Activated CD4-positive, alpha-beta T cell treated with anti-CD3 and anti-CD28 coated beads, Interleukin-2, amount 10 ng/mL, durations not matched to agents 24 days and 14 days (primary cell): ENCODE data around the gene NMNAT3. TPM values are rescaled to one million over a fixed set of nuclear protein-coding genes. Genes with fewer than 3 reads are reported as not detected.

Experiments used
- DNase-seq: peaks from one replicate; pipeline ENCODE4 v3.0.0; 2022
- H3K27ac Mint-ChIP-seq: one replicate; pipeline ENCODE4 v1.8.0; 2022; ENCODE audit warnings: mild to moderate bottlenecking, mixed read lengths
- H3K27me3 Mint-ChIP-seq: one replicate; pipeline ENCODE4 v1.8.0; 2022; ENCODE audit warnings: mixed read lengths
- H3K36me3 Mint-ChIP-seq: one replicate; pipeline ENCODE4 v1.8.0; 2022; ENCODE audit warnings: low read depth, mild to moderate bottlenecking, mixed read lengths
- H3K4me1 Mint-ChIP-seq: one replicate; pipeline ENCODE4 v1.8.0; 2021; ENCODE audit warnings: mixed read lengths
- H3K4me3 Mint-ChIP-seq: one replicate; pipeline ENCODE4 v1.8.0; 2022; ENCODE audit warnings: mild to moderate bottlenecking, moderate library complexity, mixed read lengths
- H3K9me3 Mint-ChIP-seq: one replicate; pipeline ENCODE4 v1.8.0; 2021; ENCODE audit warnings: mixed read lengths
- intact Hi-C: fragments of 100-400 bp; cut with micrococcal nuclease; formaldehyde crosslinking; loops from one replicate; pipeline ENCODE4 v1.15.1; 2023
- total RNA-seq: library from RNA; stranded (reverse); gene quantifications from 2 replicates; pipeline ENCODE4 v1.2.3, GENCODE V29; 2022

Gene NMNAT3
- total RNA-seq, 1 donor from 2014 or later, result 1.0 TPM

DNA sequence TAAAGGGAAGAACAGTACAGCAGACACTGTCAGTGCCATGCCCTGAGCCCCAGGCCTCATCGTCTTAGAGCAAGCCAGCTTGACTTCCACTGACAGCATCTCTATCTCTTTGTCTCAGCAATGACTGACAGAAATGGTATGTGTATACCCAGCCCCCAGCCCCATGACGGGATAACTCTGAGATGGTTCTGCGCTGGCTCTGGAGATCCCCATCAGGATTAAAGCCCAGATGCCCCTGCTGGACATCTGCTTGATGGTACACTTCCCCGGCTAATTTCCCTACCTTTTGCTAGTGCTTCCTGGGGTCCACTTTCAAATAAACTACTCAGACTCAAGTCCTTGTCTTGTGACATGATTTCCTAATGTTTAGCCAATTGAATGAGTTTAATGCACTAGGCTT, 7.6 kb downstream of the NMNAT3 start:
- H3K4me3 Mint-ChIP-seq, result no peak overlapping the region
- DNase-seq, result no peak
- intact Hi-C loops, result no loop called here
- no peak overlapping the region for H3K27ac Mint-ChIP-seq
- H3K4me1 Mint-ChIP-seq, result no peaks in the 10 kb centered on the region
- H3K27me3 Mint-ChIP-seq, result no peaks in the 10 kb centered on the region
- H3K9me3 Mint-ChIP-seq, result no peaks in the 10 kb centered on the region
- no peaks in the 10 kb centered on the region for H3K36me3 Mint-ChIP-seq

DNA sequence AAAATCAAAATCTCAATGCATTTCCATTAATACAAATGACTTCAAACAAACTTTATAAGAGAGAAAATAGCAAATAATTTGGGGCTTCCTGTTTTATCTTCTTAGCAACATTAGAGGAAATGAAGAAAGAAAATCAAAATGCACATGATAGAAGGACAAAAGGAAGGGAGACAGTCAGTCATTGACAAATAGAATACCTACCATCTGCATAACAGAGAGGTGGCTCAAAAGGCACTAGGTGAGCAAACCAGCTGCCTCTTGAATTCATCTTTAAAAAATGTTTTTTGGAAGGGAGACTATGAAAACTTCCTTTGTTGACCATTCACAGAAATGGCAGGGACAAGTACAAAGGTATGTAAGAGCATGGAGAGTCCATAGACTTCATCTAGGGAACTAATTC, 9.4 kb downstream of the NMNAT3 start:
- Mint-ChIP-seq H3K9me3 (no peaks in the 10 kb centered on the region), H3K36me3 (no peaks in the 10 kb centered on the region), H3K4me3 (no peak overlapping the region), H3K4me1 (no peaks in the 10 kb centered on the region), H3K27me3 (no peaks in the 10 kb centered on the region), H3K27ac (no peak overlapping the region)
- DNase-seq, result no peak
- intact Hi-C loops, result no loop called here

DNA sequence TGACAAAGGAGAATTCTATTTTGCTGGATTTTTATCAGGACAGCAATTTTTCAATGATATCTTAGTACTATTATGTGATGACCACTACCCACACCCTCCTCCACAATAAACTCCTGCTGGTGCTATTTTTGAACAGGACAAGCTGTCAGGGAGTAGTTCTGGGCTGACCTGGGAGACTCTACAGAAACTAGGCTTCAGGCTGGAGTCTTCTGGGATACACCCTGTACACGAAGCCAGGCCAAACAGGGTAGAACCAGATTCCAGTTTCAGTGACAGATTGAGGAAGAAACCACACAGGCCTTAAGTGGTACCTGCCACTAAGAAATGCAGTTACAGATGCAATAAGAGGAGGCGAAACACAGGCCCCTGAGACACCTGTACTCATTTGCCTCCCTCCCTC, 12.8 kb downstream of the NMNAT3 start:
- H3K4me3 Mint-ChIP-seq, result no peak overlapping the region
- H3K36me3 Mint-ChIP-seq, result no peaks in the 10 kb centered on the region
- no peaks in the 10 kb centered on the region for H3K4me1 Mint-ChIP-seq
- no peak for DNase-seq
- intact Hi-C loops, result no loop called here
- no peaks in the 10 kb centered on the region for H3K27me3 Mint-ChIP-seq
- no peaks in the 10 kb centered on the region for H3K9me3 Mint-ChIP-seq
- no peak overlapping the region for H3K27ac Mint-ChIP-seq

DNA sequence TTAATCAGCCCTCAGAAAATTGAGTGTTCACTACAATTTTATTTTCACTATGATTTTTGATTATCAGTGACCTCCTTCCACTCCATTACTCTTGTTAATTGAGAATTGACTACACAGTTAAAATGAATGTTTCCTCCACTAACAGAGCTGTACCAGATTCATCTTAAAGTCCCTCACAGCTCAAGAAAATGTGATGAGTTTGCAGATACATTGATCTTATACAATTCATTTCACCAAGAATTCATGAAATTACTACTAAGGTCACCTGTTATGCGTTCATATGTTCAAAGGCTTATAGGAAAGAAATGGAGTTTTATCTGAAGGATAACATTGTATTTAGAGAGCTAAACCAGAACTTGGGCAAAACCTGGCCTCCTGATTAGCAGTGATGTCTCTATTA, 17.5 kb downstream of the NMNAT3 start:
- intact Hi-C loops, result no loop called here

DNA sequence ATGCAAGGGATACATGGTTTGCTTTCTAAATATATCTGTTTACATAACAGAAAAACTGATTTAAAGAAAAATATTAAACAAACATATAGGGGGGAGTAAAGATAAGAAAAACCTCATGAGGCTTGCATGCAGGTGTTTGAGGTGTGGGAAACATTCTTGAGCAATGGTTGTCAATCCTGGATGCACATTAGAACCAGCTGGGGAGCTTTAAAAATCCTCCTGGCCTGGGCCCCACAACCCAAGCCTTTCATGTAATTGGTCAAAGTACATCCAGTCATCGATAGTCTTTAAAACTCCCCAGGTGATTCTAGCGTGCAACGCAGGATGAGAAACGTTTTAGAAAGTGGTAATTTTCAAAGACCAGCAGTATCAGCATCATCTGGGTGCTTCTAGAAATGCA, 18.3 kb downstream of the NMNAT3 start:
- Mint-ChIP-seq H3K9me3 (no peaks in the 10 kb centered on the region), H3K4me3 (no peak overlapping the region), H3K4me1 (no peaks in the 10 kb centered on the region), H3K27me3 (no peaks in the 10 kb centered on the region), H3K27ac (no peak overlapping the region), H3K36me3 (no peaks in the 10 kb centered on the region)
- intact Hi-C loops, result no loop called here
- DNase-seq, result no peak

More for the DNA sequence above, 17.5 kb downstream of the NMNAT3 start:
- no peak for DNase-seq
- H3K4me3 Mint-ChIP-seq, result no peak overlapping the region
- no peaks in the 10 kb centered on the region for H3K36me3 Mint-ChIP-seq
- no peak overlapping the region for H3K27ac Mint-ChIP-seq
- H3K4me1 Mint-ChIP-seq, result no peaks in the 10 kb centered on the region
- H3K9me3 Mint-ChIP-seq, result no peaks in the 10 kb centered on the region
- H3K27me3 Mint-ChIP-seq, result no peaks in the 10 kb centered on the region

DNA sequence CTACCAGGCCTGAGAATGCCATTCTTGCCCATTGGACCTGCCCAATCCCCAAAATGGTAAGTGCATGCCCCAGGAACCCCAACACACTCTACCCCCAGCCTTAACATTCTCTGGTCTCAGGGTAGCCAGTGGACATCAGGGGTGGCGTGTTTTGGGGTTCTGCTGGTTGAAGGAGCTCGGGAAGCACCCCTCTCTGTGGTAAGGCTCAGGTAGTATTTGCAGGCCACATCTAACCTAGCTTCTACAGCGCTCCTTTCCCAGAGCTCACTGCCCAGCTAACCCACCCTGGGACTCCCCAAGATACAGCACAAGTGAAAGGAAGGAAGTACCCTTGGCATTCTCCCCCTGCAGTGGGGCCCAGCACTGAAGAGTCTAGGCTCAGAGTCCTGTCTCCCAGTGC, 19.8 kb downstream of the NMNAT3 start:
- Mint-ChIP-seq H3K4me3 (no peak overlapping the region), H3K36me3 (no peaks in the 10 kb centered on the region), H3K27me3 (no peaks in the 10 kb centered on the region), H3K27ac (no peak overlapping the region), H3K9me3 (no peaks in the 10 kb centered on the region), H3K4me1 (no peaks in the 10 kb centered on the region)
- intact Hi-C loops, result no loop called here
- DNase-seq, result no peak

DNA sequence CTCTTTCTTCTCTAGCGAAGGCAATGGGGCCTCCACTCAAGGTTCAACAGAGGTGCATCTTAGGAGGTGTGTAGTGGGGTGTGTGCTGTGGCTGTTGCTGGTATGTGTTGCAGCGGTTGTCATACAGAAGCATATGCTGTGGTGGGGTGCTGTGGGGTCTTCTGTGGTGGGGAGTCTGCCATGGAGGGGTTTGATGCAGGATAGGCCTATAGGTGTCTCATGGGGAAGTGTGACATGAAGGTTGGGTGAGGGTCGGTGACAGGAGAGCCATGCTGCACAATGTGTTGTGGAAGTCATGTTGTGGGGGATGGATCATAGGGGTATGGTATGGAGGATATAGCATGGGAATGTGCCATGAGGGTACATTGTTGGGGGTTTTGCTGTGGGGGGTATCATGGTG, 20.3 kb downstream of the NMNAT3 start:
- Mint-ChIP-seq H3K4me1 (no peaks in the 10 kb centered on the region), H3K36me3 (no peaks in the 10 kb centered on the region), H3K27me3 (no peaks in the 10 kb centered on the region), H3K4me3 (no peak overlapping the region), H3K9me3 (no peaks in the 10 kb centered on the region), H3K27ac (no peak overlapping the region)
- DNase-seq, result no peak
- intact Hi-C loops, result no loop called here

DNA sequence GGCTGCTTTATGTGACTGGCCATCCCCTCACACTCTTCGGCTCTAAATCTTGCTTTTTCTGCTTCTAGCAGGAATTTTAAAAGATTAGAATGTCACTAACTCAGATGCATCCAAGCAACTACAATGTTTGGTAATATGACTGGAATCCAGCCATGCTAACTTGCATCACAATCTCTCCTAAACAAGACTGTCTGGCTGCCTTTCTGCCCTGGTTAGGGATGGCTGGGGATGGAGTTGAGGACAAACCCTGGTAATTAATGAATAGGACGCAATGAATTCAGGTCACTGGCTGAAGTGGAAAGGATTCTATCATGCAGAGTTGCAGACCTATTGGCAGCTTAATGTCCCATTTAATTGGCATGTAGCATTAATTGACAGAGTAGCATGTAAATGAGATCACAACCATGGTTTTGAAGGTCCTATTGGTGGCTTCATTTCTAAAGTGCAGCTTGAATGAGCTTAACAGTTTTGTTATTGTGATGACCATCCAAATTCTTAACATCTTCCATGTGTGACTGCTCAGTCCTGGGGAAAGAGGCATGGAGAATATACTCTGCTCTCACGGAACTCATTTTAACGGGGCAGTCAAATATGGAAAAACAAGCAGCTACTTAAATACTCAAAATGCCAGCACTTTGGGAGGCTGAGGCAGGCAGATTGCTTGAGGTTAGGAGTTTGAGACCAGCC, 21.7 kb downstream of the NMNAT3 start:
- no peak overlapping the region for H3K27ac Mint-ChIP-seq

DNA sequence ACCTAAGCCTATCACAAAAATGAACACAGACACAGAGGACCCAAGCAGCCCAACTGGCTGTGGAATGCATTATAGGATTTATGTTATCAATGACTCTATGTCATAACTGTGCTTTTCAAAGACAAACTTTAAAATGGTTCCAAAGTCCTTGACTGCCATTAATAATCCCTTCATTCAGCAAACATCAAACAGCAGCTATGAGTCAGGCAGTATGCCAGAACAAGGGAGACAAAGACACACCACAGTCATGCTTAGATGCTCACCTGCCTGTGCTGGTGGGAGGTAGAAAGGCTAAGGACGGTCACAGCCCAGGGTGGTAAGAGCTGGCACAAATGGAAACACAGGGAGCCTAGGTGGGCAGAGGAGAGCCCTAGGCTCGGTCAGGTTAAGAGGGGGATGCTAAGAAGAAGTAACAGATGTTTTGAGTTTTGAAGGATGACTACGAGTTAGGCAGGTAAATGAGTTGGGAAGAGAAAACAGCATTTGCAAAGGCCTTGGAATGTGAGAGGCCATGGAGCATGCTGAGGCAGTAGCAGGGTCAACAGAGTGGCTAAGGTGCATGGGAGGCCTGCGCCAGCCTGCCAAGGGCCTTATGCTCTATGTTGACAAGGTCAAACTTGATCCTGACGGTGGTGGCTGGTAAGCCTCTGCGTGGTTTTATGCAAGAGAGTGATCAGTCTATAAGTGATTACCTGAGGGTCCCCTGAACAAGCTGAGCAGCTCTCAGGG, 23.0 kb downstream of the NMNAT3 start:
- intact Hi-C loops, result no loop called here
- Mint-ChIP-seq H3K36me3 (no peaks in the 10 kb centered on the region), H3K4me1 (no peaks in the 10 kb centered on the region), H3K27ac (no peak overlapping the region), H3K9me3 (no peaks in the 10 kb centered on the region), H3K27me3 (no peaks in the 10 kb centered on the region), H3K4me3 (no peak overlapping the region)
- no peak for DNase-seq

More for the DNA sequence above, 21.7 kb downstream of the NMNAT3 start:
- DNase-seq, result no peak
- H3K4me1 Mint-ChIP-seq, result no peaks in the 10 kb centered on the region
- no peaks in the 10 kb centered on the region for H3K27me3 Mint-ChIP-seq
- H3K9me3 Mint-ChIP-seq, result no peaks in the 10 kb centered on the region
- H3K36me3 Mint-ChIP-seq, result no peaks in the 10 kb centered on the region
- H3K4me3 Mint-ChIP-seq, result no peak overlapping the region
- intact Hi-C loops, result no loop called here

DNA sequence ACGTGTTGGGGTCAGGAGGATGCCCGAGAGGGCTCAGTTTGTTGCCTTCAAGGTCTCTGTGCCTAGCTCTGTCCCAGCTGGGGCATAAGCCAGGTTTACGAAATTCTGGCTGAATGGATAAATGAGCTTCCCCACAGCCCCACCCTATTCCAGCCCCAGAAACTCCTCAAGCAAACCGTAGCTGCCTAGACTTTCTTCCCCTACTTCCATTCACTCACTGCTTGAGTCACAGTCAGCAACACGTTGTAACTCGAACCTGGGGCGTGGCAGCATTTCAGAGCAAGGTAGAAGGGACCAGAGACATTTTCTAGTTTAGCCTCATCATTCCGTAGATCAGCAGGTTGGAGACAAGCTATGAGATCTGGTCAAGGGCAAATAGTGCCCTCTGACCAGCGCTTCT, 24.2 kb downstream of the NMNAT3 start:
- Mint-ChIP-seq H3K27ac (no peak overlapping the region), H3K4me3 (no peak overlapping the region), H3K4me1 (no peaks in the 10 kb centered on the region), H3K9me3 (no peaks in the 10 kb centered on the region), H3K36me3 (no peaks in the 10 kb centered on the region), H3K27me3 (no peaks in the 10 kb centered on the region)
- no peak for DNase-seq
- intact Hi-C loops, result no loop called here

DNA sequence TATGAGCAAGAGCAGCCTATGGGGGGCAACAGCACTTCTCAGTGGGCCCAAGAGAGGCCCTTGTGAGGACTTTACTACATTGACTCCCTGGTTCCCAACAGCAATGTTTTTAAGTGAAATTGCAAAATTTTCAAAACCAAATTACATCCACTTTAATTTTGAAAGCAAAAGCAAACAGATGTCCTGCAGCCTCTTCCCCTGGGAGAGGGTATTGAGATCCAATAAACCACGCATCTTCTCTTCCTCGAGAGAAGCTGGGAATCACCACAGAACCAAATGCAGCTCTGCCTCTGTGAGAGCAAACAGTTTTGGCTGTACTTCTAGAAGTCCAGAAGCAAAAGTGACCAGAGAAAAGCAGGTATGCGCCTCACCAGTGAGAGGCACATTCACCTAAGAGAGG, 25.2 kb downstream of the NMNAT3 start:
- H3K9me3 Mint-ChIP-seq, result no peaks in the 10 kb centered on the region
- DNase-seq, result no peak
- H3K27ac Mint-ChIP-seq, result no peak overlapping the region
- no peaks in the 10 kb centered on the region for H3K27me3 Mint-ChIP-seq
- intact Hi-C loops, result no loop called here
- H3K4me3 Mint-ChIP-seq, result no peak overlapping the region
- H3K36me3 Mint-ChIP-seq, result no peaks in the 10 kb centered on the region
- no peaks in the 10 kb centered on the region for H3K4me1 Mint-ChIP-seq

DNA sequence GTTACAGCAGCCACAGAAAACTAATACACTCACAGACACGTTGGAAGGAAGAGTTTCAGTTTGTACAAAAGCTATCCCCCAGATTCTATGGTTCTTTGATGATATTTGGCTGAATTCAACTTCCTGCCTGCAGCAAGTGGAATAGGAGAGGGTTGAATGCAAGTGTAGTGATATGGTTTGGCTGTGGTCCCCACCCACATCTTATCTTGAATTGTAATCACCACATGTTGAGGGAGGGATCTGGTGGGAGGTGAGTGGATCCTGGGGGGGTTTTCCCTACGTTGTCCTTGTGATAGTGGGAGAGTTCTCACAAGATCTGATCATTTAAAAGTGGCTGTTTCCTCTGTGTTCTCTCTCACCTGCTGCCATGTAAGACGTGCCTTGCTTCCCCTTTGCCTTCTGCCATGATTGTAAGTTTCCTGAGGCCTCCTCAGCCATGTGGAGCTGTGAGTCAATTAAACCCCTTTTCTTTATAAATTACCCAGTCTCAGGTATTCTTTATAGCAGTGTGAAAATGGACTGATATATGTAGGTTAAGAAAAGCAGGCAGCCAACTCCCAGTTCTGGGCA, 29.8 kb downstream of the NMNAT3 start:
- H3K27ac Mint-ChIP-seq, result no peak overlapping the region
- no peak for DNase-seq
- H3K9me3 Mint-ChIP-seq, result no peaks in the 10 kb centered on the region
- H3K27me3 Mint-ChIP-seq, result no peaks in the 10 kb centered on the region
- peaks cover 2% of the 10 kb centered on the region for H3K4me1 Mint-ChIP-seq
- no peaks in the 10 kb centered on the region for H3K36me3 Mint-ChIP-seq
- intact Hi-C loops, result no loop called here
- no peak overlapping the region for H3K4me3 Mint-ChIP-seq

DNA sequence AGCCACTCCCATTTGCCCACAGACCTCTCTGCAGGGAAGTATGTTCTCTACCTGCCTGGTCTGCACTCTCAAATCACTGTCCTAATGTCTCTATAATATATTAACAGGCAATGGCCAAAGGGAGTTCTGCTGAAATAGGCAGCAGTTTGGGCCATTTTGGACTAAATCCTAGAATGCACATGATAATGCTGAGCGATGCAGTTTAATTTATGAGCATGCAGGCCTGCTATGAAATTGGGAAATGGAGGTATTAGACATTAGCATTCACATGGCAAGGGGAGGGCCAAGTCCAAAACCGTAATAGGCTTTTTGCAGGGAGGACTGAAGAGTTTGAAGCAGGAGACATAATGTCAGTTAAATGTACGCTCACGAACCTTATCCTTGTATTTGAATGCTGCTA, 31.3 kb downstream of the NMNAT3 start:
- Mint-ChIP-seq H3K4me1 (peaks cover 4% of the 10 kb centered on the region), H3K27ac (no peak overlapping the region), H3K4me3 (no peak overlapping the region), H3K36me3 (no peaks in the 10 kb centered on the region), H3K9me3 (no peaks in the 10 kb centered on the region), H3K27me3 (no peaks in the 10 kb centered on the region)
- intact Hi-C loops, result no loop called here
- DNase-seq, result no peak

DNA sequence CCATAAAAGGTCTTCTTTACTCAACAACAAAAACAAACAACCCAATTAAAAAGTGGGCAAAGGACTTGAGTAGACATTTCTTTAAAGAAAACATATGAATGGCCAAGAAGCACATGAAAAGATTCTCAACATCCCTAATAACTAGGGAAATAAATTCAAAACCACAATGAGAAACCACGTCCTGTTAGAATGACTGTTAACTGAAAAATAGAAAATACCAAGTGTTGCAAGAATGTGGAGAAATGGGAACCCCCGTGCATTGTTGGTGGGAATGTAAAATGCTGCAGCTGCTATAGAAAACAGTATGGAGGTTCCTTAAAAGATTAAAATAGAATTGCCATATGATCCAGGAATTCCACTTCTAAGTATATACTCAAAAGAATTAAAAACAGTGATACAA, 34.8 kb downstream of the NMNAT3 start:
- DNase-seq, result no peak
- no peaks in the 10 kb centered on the region for H3K27me3 Mint-ChIP-seq
- intact Hi-C loops, result no loop called here
- peaks cover 4% of the 10 kb centered on the region for H3K9me3 Mint-ChIP-seq
- no peak overlapping the region for H3K27ac Mint-ChIP-seq
- H3K36me3 Mint-ChIP-seq, result no peaks in the 10 kb centered on the region
- H3K4me1 Mint-ChIP-seq, result peaks cover 11% of the 10 kb centered on the region
- H3K4me3 Mint-ChIP-seq, result no peak overlapping the region
